Esophagus squamous epithelium (tissue), 4 donors: ENCODE measurements around the gene MGAT4B.

Source experiments
- CTCF ChIP-seq, 6 experiments: fragments of 450-650 bp in 4 of 6; fragments of 200-600 bp in 2 of 6; sonication (generic) in 2 of 6; IDR thresholded peaks; one replicate each; pipeline ENCODE4 v1.5.1; 2016 to 2019; ENCODE audit warnings: antibody characterized with exemption in 6 of 6, mild to moderate bottlenecking in 4 of 6, moderate library complexity in 4 of 6
- POLR2A ChIP-seq, 4 donors: fragments of 450-650 bp; IDR thresholded peaks; one replicate each; pipeline ENCODE4 v1.6.1; 2017; ENCODE audit warnings: antibody characterized with exemption in 4 of 4, mild to moderate bottlenecking in 4 of 4, moderate library complexity in 3 of 4

- TF ChIP-seq CTCF (IDR thresholded peaks at IDR 0.05) = peak; percentile 74 to 87 (median 86)
- no peak for TF ChIP-seq POLR2A (IDR thresholded peaks at IDR 0.05)
Measured at GRCh38 chr5:179763215-179763945, 43.3 kb downstream of the MGAT4B start.
